Fibroblast of lung (primary cell): ENCODE measurements around the gene B3GAT3. TPM values are rescaled to one million over a fixed set of nuclear protein-coding genes. Genes with fewer than 3 reads are reported as not detected.
A peak's percentile ranks its signal among the peaks of the same experiment; 100 is the strongest.

Source experiments
- DNase-seq, 2 donors: peaks; one replicate each; pipeline versions ENCODE4 v3.0.0 to v3.0.0-alpha.2; 2010; ENCODE audit warnings: low read depth in 2 of 2
- H2AFZ ChIP-seq: 2 replicates; pipeline ENCODE4 v1.5.1; 2012; ENCODE audit warnings: low read length, control low read depth, inconsistent platforms
- H3K27ac ChIP-seq: 2 replicates; pipeline ENCODE4 v1.5.1; 2011; ENCODE audit warnings: low read length, control low read depth; ENCODE audit not compliant: insufficient read depth
- H3K27me3 ChIP-seq: 2 replicates; pipeline ENCODE4 v1.5.1; 2011; ENCODE audit warnings: mild to moderate bottlenecking, low read length; ENCODE audit not compliant: control insufficient read depth, insufficient read depth
- H3K36me3 ChIP-seq: 2 replicates; pipeline ENCODE4 v1.5.1; 2011; ENCODE audit warnings: low read length; ENCODE audit not compliant: control insufficient read depth, insufficient read depth
- H3K4me1 ChIP-seq: 2 replicates; pipeline ENCODE4 v1.5.1; 2011; ENCODE audit warnings: low read length; ENCODE audit not compliant: control insufficient read depth, insufficient read depth; ENCODE audit errors: extremely low read depth
- H3K4me2 ChIP-seq: 2 replicates; pipeline ENCODE4 v1.5.1; 2011; ENCODE audit warnings: low read length, control low read depth; ENCODE audit not compliant: insufficient read depth; ENCODE audit errors: extremely low read depth
- H3K4me3 ChIP-seq, 4 experiments: fragments of 200-600 bp in 1 of 4; sonication (generic) in 1 of 4; replicated peaks in 1 of 4; 2 replicates each; pipeline ENCODE4 v1.5.1; 2011 to 2016; ENCODE audit warnings: low read length in 4 of 4, low read depth in 3 of 4, mild to moderate bottlenecking in 3 of 4, control low read depth in 2 of 4, inconsistent platforms in 1 of 4, mixed read lengths in 1 of 4; ENCODE audit not compliant: insufficient read depth in 1 of 4; ENCODE audit errors: control extremely low read depth in 1 of 4
- H3K79me2 ChIP-seq: 2 replicates; pipeline ENCODE4 v1.5.1; 2012; ENCODE audit warnings: mild to moderate bottlenecking, low read length, inconsistent platforms; ENCODE audit not compliant: control insufficient read depth, insufficient read depth
- H3K9ac ChIP-seq: 2 replicates; pipeline ENCODE4 v1.5.1; 2011; ENCODE audit warnings: mild to moderate bottlenecking, low read length, control low read depth; ENCODE audit not compliant: insufficient read depth
- H3K9me3 ChIP-seq: 2 replicates; pipeline ENCODE4 v1.5.1; 2012; ENCODE audit warnings: low read depth, low read length; ENCODE audit not compliant: control insufficient read depth, insufficient read depth
- H4K20me1 ChIP-seq: 2 replicates; pipeline ENCODE4 v1.5.1; 2011; ENCODE audit warnings: low read length; ENCODE audit not compliant: control insufficient read depth, insufficient read depth; ENCODE audit errors: extremely low read depth
- CTCF ChIP-seq, 2 donors: IDR thresholded peaks in 1 of 2; conservative IDR thresholded peaks in 1 of 2; 1 replicate in 1 of 2; 2 replicates in 1 of 2; pipeline ENCODE4 v1.5.1; 2011 to 2012; ENCODE audit warnings: low read length in 2 of 2, control low read depth in 1 of 2, inconsistent platforms in 1 of 2, low read depth in 1 of 2, mild to moderate bottlenecking in 1 of 2
- EZH2 ChIP-seq: IDR thresholded peaks from 2 replicates; pipeline ENCODE4 v1.5.1; 2012; ENCODE audit warnings: low read length, control low read depth, mild to moderate bottlenecking; ENCODE audit errors: missing control alignments
- polyA plus RNA-seq, 2 donors: library from polyadenylated mRNA; depleted of rRNA in 1 of 2; stranded (reverse) in 1 of 2; unstranded in 1 of 2; fragments of >200 nt; gene quantifications; 2 replicates each; pipeline ENCODE4 v1.2.1, GENCODE V29; 2011 to 2012; ENCODE audit warnings: missing spikeins in 1 of 2
- total RNA-seq: library from RNA; depleted of rRNA; stranded (reverse); fragments of >200 nt; gene quantifications from 2 replicates; pipeline ENCODE4 v1.2.1, GENCODE V29; 2014

The B3GAT3 gene
- total and polyA plus RNA-seq, 2 donors (not counting 1 experiment from before 2014, with no cell fraction given), result 17.6 to 29.1 TPM

- Histone ChIP-seq H3K9ac (no peak overlapping the region), H3K4me2 (no peak overlapping the region), H3K27me3 (no peaks in the 10 kb centered on the region), H3K27ac (no peak overlapping the region), H4K20me1 (no peaks in the 10 kb centered on the region), H3K36me3 (peaks cover 15% of the 10 kb centered on the region), H3K9me3 (no peaks in the 10 kb centered on the region), H3K79me2 (peaks cover 52% of the 10 kb centered on the region), H3K4me1 (peaks cover 8% of the 10 kb centered on the region), H3K4me3 (no peak overlapping the region), H2AFZ (no peak overlapping the region)
- TF ChIP-seq EZH2 (no peak), CTCF (conservative IDR thresholded peaks at IDR 0.05 in 1 of 2, IDR thresholded peaks at IDR 0.05 in 1 of 2; ENCODE audit: low read depth in 1 of 2, low read length in 2 of 2) (no peak)
- DNase-seq, result no peak
Measured at GRCh38 chr11:62647609-62648005, 25.8 kb upstream of the B3GAT3 start.

GRCh38 chr11:62646825-62647608 is 25.2 kb upstream of the B3GAT3 start:
- Histone ChIP-seq H4K20me1 (no peaks in the 10 kb centered on the region), H3K27ac (peak overlapping the region; percentile 64), H3K4me3 (peak overlapping the region in 2 of 4 experiments; percentile 6 to 27), H3K36me3 (peaks cover 15% of the 10 kb centered on the region), H3K27me3 (no peaks in the 10 kb centered on the region), H3K9me3 (no peaks in the 10 kb centered on the region), H3K79me2 (peaks cover 50% of the 10 kb centered on the region), H3K4me1 (peaks cover 8% of the 10 kb centered on the region), H3K4me2 (peak overlapping the region; percentile 58), H3K9ac (no peak overlapping the region), H2AFZ (no peak overlapping the region)
- DNase-seq, result no peak
- TF ChIP-seq EZH2, result no peak
- TF ChIP-seq CTCF (conservative IDR thresholded peaks at IDR 0.05 in 1 of 2, IDR thresholded peaks at IDR 0.05 in 1 of 2; ENCODE audit: low read depth in 1 of 2, low read length in 2 of 2), result no peak

GRCh38 chr11:62645946-62646824 is 24.4 kb upstream of the B3GAT3 start, which contains the start of gene GANAB:
TSS of gene GANAB (minus strand) at chr11:62646613. CDS start at chr11:62646599, 14 bp downstream.
- Histone ChIP-seq H4K20me1 (no peaks in the 10 kb centered on the region), H3K27me3 (no peaks in the 10 kb centered on the region), H3K27ac (peak within 1 kb of the TSS; percentile 88), H3K9me3 (no peaks in the 10 kb centered on the region), H3K36me3 (peaks cover 15% of the 10 kb centered on the region), H3K4me2 (peak within 1 kb of the TSS; percentile 97), H3K79me2 (peaks cover 48% of the 10 kb centered on the region), H2AFZ (no peak within 1 kb of the TSS), H3K9ac (peak within 1 kb of the TSS; percentile 90), H3K4me1 (peaks cover 8% of the 10 kb centered on the region), H3K4me3 (peak within 1 kb of the TSS; percentile 73 to 96 (median 79))
- peak; percentile 96 for DNase-seq
- TF ChIP-seq CTCF (conservative IDR thresholded peaks at IDR 0.05 in 1 of 2, IDR thresholded peaks at IDR 0.05 in 1 of 2; ENCODE audit: low read depth in 1 of 2, low read length in 2 of 2) (no peak), EZH2 (no peak)
